Fibroblast of the aortic adventitia (primary cell): ENCODE measurements around the gene SPHK1. TPM values are rescaled to one million over a fixed set of nuclear protein-coding genes. Genes with fewer than 3 reads are reported as not detected.
"Not testable (repeated sequence)": the region's sequence is repeated elsewhere in the genome, so short reads cannot be mapped to it uniquely, and the experiment has no call there.

Experiments used
- DNase-seq: peaks from one replicate; pipeline ENCODE4 v3.0.0-alpha.2; 2010; ENCODE audit warnings: low read depth
- H3K4me3 ChIP-seq: 2 replicates; pipeline ENCODE4 v1.5.1; 2011; ENCODE audit warnings: low read depth, mild to moderate bottlenecking, control low read depth, low read length, moderate library complexity
- total RNA-seq: library from RNA; depleted of rRNA; stranded (reverse); fragments of >200 nt; gene quantifications from 2 replicates; pipeline ENCODE4 v1.2.3, GENCODE V29; 2012; ENCODE audit warnings: low replicate concordance
- TF ChIP-seq, protein P1 (sequence below): IDR thresholded peaks from 2 replicates; pipeline ENCODE4 v1.5.1; 2011; ENCODE audit warnings: mild to moderate bottlenecking, low read length, control low read depth, inconsistent platforms; ENCODE audit not compliant: insufficient read depth

SPHK1 gene
- total RNA-seq, 1 donor, result 31.7 TPM

DNA sequence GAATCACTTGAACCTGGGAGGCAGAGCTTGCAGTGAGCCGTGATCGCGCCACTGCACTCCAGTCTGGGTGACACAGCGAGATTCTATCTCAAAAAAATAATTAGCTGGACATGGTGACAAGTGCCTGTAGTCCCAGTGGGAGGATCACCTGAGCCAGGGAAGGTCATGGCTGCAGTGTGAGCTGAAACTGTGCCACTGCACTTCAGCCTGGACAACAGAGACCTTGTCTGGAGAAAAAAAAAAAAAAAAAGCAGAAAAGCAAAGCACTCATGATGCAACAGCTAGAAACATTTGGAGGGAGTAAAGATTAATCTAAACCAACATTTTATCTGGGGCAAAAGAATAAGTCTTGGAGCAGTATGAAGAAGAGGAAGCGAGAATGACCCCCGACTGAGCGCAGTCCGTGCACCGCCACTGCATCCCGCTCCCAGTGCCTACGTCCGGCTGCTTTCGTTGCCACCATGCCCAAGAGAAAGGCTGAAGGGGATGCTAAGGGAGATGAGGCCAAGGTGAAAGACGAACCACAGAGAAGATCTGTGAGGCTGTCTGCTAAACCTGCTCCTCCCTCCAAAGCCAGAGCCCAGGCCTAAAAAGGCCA lies 38.9 kb upstream of the SPHK1 start:
- TF ChIP-seq, protein P1, sequence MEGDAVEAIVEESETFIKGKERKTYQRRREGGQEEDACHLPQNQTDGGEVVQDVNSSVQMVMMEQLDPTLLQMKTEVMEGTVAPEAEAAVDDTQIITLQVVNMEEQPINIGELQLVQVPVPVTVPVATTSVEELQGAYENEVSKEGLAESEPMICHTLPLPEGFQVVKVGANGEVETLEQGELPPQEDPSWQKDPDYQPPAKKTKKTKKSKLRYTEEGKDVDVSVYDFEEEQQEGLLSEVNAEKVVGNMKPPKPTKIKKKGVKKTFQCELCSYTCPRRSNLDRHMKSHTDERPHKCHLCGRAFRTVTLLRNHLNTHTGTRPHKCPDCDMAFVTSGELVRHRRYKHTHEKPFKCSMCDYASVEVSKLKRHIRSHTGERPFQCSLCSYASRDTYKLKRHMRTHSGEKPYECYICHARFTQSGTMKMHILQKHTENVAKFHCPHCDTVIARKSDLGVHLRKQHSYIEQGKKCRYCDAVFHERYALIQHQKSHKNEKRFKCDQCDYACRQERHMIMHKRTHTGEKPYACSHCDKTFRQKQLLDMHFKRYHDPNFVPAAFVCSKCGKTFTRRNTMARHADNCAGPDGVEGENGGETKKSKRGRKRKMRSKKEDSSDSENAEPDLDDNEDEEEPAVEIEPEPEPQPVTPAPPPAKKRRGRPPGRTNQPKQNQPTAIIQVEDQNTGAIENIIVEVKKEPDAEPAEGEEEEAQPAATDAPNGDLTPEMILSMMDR, result no peak

DNA sequence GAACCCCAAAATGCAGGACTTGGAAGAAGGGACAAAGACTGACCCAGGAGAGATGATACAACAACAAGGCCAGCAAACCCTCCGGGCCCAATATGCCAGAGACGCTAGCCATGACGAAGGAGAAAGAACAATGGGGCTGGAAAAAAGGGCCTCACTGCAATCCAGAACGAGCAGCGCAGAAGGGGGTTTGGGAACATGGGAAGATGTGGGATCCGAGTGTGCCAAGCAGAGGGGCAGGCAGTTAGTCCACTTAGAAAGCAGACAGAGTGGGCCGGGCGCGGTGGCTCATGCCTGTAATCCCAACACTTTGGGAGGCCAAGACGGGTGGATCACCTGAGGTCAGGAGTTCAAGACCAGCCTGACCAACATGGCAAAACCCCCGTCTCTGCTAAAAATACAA lies 37.5 kb upstream of the SPHK1 start:
- not testable (repeated sequence) for DNase-seq, H3K4me3 ChIP-seq

More for the DNA sequence above, 38.9 kb upstream of the SPHK1 start:
- DNase-seq, result peak; percentile 76
- no peak overlapping the region for H3K4me3 ChIP-seq

DNA sequence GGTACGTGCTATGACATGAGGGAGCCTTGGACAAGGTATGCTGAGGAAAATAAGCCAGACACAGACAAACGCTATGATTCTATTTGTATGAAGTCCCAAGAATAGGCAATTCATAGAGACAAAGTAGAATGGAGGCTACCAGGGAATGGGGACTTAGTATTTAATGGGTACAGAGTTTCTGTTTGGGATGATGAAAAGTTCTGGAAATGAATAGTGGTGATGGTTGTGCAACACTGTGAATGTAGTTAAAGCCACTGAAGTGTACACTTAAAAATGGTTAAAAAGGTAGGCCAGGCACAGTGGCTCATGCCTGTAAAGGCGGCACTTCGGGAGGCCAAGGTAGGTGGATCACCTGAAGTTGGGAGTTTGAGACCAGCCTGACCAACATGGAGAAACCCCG lies 33.9 kb upstream of the SPHK1 start:
- TF ChIP-seq, protein P1, result no peak
- H3K4me3 ChIP-seq, result no peak overlapping the region
- no peak for DNase-seq

DNA sequence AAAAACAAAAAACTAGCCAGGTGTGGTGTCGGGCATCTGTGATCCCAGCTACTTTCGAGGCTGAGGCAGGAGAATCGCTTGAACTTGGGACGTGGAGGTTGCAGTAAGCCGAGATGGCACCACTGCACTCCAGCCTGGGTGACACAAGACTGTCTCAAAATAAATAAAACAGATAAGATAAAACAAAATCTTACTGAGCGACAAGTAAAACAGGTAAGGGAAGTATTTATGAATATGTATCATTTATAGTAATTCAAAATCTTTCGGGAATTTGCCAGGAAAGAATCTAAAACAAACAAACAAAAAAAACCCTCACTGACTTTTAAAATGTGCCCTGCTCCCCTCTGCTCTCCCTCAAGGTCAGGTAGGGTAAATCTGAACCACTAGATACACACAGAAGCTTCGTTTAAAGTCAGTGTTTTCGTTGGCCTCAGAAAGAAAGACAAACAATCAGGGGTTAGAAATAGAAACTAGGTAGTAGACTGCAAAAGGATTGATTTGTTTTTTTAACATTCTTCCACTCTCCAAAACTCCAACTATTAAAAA lies 32.8 kb upstream of the SPHK1 start:
- no peak for DNase-seq
- H3K4me3 ChIP-seq, result peak overlapping the region; percentile 1
- TF ChIP-seq, protein P1, result no peak

DNA sequence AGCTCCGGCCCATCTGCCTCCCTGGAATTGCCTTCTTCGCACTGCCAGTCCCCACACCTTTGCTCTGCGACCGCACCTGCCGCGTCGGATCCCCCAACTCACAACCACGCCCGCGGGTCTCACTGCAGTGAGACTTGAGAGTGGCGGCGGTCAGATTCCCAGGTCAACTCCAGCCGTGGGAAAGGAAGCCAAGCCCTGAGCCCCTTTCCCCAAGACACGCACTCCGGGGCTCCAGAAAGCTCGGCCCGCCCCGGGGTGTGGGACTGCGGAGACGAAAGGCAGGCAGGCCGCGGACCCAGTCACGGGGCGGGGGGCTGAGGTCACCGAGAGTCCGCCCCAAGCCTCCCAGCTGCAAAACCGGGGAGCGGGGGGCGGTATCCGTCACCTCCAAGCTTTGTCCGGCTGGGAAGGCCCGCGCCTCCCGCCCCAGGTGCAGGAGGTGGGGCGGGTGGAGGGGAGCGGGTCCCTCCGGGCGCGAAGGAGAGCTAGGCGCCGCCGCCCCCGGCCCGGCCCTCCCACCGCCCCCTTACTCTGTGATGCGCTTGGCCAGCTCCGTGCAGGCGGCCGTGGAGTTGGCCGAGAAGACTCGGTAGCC lies 31.3 kb upstream of the SPHK1 start:
- TF ChIP-seq, protein P1, result no peak
- DNase-seq, result no peak
- peak overlapping the region; percentile 85 for H3K4me3 ChIP-seq

DNA sequence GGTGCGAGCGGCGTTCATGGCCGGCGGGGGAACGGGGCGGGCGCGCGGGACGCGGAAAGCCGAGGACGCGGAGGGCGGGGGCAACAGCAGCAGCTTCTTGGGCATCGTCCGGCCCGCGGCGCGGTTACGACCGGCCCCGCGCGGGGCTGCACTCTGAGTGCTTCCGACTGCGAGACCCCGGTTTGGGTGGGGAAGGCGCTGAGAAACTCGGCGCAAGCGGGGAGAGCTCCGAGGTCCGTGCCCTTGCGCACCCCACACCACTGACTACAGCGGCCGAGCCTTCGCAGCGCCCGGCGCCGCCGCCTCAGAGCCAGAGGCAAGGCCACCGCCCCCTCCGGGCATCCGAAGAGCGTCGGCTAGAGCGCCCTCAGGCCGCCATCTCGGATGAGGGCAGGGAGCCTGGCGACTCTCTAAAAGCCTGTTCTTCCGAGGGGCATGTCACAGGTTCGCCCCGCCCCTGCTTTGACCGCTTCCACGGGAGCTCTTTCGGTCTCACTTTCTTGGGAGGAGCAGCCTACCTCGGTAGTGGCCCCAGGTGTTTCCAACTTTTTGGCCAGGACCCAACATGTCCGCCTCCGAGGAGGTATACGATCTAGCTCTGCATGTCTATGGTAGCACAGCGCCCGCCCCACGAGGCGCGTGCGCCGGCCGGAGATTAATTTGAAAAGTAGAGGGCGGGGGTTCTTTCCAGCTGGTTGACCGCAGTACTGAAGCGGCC lies 30.7 kb upstream of the SPHK1 start, which contains the start of gene PRPSAP1:
Gene PRPSAP1, minus strand, starts transcription at position 318 of the 718 bp plus-strand sequence. Its CDS starts 213 bp downstream, at position 105.
- DNase-seq, result peak; percentile 93
- TF ChIP-seq, protein P1, result peak; percentile 62
- peak within 1 kb of the TSS; percentile 85 for H3K4me3 ChIP-seq

DNA sequence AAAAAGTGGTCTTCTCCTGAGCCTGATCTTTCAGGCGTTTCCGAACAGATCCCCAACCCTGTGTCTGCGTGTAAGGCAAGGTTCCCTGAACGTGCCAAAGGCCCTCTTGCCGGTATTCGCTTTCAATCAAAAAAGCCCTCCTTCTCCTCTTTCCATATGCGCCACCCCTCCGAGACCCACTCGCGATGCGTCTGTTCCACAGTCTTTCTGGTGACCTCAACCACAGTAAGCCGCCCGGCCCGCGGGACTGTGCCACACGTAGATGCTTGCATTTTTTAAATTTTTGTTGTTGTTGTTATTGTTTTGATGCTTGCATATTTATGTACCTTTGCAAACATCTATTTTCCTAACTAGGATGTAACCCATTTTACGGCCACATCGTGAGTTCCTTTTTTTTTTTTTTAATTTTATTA lies 30.1 kb upstream of the SPHK1 start:
- TF ChIP-seq, protein P1, result no peak
- no peak for DNase-seq
- H3K4me3 ChIP-seq, result peak overlapping the region; percentile 85
